AG08396 (cell line): ENCODE data around the gene TBC1D9.

ENCODE experiments used
- DNase-seq: peaks from one replicate; pipeline ENCODE4 v3.0.0; 2012; ENCODE audit warnings: low spot score, mixed read lengths

The TBC1D9 gene

DNA sequence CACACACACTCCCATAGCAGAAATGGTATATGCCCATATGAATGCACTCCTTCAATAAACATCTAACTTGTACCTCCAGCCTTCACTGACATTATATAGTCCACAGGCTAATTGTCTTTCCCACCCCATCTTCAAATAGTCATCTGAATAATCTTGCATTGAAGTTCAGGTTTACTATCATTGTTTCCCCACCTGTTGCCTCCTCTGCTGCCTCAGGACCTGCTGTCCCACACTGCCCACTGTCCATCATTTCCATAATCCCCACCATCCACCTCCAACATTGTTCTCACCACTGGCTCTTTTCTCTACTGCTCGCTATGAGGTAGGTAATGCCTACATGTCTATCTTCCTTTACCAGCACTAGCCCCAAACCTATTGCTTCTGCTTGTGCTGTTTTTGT is 66.1 kb downstream of the TBC1D9 start:
- DNase-seq, result no peak

DNA sequence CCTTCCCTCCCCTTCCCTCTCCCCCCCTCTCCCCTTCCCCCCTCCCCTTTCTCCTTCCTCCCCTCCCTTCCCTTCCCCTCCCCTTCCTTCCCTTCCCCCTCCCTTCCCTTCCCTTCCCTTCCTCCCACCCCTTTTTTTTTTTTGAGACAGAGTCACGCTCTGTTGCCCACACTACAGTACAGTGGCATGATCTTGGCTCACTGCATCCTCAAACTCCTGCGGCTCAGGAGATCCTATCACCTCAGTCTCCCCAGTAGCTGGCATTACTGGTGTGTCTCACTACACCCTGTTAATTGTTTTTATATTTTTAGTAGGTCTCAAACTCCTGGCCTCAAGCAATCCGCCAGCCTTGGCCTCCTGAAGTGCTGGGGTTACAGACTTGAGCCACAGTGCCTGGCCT is 66.6 kb downstream of the TBC1D9 start:
- no peak for DNase-seq

DNA sequence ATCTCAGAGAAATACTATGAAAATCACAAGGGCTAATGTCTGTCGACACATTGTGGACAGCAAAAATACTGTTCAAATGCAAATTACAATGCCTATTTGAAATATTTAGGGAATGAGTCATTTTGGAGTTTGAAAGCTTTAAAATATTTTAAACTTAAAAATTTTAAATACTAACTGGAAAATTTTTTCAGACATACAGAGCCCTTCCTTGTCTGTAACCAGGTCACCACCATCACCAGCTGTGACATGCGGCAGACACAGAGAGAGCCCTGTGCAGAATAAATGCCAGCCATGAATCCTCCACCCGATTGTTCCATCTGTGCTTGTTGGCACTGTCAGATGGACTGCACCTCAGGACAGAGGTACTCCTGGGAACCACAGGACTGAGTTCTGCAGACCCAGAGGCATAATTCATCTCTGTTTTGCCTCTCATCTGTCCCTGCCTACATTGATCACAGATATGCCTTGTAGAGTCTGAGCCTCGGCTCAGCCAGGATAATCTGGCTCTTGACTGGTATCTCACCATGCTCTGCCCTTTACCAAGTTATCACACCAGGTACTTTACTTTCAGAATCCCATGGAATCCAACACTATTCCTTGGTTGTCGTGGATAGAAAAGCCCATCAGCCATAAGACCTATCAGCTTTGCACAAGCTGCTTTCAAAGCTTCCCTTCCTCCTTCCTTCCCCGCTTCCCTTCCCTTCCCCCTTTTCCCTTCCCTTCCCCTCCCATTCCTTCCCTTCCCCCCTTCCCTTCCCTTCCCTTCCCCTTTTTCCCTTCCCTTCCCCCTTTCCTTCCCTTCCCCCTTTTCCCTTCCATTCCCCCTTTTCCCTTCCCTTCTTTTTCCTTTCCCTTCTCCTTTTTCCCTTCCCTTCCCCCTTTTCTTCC is 67.2 kb downstream of the TBC1D9 start:
- no peak for DNase-seq

DNA sequence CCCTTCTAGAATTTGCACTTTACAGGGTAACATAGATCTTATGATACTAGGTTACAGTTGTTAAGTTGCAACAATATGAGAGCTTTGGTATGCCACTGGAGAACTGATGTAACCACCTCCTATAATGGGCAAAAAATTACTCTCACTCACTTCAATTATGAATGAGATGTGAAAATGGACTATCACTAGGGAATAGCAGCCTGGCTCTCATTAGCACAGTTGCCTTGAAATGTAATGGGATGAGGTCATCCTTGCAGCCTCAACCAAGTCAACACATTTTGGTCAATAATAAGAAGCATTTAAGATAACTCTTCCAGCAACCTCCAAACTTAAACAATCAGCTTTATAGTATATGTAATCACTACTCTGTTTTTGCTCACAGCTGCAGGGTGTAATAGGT is 69.4 kb downstream of the TBC1D9 start:
- DNase-seq, result no peak

- no peak for DNase-seq
Observed at GRCh38 chr4:140684314-140684713, 71.9 kb downstream of the TBC1D9 start.

GRCh38 chr4:140681201-140681600 is 75.0 kb downstream of the TBC1D9 start:
- no peak for DNase-seq

DNA sequence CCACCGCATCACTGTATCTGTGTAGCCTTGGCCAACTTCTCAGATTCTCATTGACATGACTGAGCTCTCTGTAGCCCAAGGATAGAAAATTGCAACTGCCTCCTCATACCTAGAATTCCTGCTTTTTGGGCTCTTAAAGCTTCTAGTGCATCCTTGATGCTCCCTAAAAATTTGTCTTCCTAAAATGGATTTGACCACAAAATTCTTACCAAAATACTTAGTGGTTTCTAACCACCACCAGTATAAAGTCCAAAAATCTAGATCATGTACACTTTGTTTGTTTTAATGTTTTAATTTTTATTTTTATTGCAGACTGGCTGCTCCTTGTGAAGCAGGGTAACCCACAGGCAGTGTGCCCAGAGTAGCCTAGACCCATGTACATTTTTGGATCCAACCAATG is 75.5 kb downstream of the TBC1D9 start:
- no peak for DNase-seq

DNA sequence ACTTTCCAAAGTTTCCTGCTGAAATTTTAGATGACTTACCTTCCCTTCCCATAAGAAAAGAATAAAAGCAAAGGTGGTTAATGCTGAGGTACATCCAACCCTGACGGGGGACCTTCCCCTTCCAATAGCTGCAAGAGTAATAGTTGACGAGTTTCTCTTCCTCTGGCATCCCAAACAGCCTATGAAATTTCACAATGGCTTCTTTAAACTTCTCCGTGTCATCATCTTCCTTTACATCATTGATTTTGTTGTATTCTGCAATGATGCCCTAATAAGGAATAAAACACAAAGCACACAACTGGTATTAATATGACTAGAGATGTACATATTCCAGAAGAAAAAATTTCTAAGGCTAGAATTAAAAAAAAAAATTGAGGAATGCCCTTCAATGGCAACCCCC is 76.6 kb downstream of the TBC1D9 start:
- no peak for DNase-seq

- DNase-seq, result no peak
Observed at GRCh38 chr4:140675599-140676231, 80.5 kb downstream of the TBC1D9 start.

- peak; percentile 17 for DNase-seq
Observed at GRCh38 chr4:140673729-140674128, 82.5 kb downstream of the TBC1D9 start.

- no peak for DNase-seq
Observed at GRCh38 chr4:140672416-140672815, 83.8 kb downstream of the TBC1D9 start.

- no peak for DNase-seq
Observed at GRCh38 chr4:140668111-140668510, 88.1 kb downstream of the TBC1D9 start.

DNA sequence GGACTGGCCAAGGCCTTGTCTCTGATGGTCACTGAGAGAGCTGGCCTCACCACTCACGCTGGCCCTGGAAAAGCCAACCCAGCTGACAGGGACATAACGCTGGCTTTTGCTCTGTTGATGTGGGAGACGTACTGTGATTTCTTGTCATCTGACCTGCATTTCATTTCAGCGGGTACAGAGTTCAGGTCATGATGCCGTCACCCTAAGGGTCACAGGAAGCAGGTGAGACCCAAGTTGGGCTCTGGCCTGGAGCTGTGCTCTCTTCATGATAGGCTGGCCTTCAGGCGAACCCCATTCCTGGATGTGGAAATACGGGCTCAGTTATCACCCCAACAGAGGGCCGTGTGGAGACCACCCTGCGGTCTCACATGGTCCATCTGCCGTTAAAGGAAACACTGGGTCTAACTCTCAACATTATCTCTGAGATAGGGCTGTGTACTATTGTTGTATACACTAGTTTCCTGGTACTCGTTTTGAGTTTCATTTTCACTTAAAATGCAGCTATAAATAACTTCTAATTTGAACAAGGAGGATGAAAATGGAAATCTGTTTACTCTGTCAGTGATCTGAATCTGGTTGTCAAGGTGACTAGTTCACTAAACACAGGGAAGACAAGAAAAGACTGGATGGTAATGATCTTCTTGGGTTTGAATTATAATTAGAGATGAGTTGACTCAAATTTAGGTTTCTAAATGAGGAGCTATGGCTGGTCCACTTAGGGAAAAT is 89.1 kb downstream of the TBC1D9 start:
- no peak for DNase-seq

DNA sequence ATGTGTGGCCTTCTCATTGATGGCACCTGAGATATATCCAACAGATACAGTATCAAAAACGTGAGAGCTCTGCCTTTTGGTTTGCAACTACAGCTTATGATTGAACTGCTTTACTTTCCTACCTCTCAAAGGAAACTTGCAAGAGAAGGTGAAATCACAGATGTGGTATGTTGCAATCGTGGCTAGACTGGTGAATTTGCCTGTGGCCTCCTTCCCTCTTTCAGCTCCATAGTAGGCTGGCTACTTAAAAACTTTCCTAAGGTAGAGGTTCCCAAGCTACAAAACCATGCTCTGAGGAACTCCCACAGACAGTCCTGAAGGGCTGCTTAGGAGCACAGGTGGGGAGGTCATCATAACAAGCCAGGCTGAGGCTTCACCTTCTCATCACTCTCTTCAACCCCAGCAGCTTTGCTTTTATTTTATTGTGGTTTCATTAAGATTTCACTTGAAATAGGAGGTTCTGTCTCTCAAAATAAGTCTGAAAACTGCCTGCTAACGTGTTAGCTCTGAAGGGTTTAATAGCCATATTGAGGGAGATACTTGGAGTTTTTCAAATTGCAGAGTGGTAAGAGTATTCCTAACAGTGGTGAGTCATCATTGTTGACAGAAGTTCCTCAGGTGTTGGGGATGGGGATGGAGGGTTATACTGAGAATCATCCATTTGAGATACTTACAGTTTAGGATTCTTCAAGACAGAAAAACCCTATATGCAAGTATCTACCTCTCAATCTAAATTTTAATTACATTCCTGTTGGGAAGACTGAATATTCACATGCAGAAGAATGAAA is 93.9 kb downstream of the TBC1D9 start:
- no peak for DNase-seq

GRCh38 chr4:140661550-140661949 is 94.6 kb downstream of the TBC1D9 start:
- DNase-seq, result no peak

DNA sequence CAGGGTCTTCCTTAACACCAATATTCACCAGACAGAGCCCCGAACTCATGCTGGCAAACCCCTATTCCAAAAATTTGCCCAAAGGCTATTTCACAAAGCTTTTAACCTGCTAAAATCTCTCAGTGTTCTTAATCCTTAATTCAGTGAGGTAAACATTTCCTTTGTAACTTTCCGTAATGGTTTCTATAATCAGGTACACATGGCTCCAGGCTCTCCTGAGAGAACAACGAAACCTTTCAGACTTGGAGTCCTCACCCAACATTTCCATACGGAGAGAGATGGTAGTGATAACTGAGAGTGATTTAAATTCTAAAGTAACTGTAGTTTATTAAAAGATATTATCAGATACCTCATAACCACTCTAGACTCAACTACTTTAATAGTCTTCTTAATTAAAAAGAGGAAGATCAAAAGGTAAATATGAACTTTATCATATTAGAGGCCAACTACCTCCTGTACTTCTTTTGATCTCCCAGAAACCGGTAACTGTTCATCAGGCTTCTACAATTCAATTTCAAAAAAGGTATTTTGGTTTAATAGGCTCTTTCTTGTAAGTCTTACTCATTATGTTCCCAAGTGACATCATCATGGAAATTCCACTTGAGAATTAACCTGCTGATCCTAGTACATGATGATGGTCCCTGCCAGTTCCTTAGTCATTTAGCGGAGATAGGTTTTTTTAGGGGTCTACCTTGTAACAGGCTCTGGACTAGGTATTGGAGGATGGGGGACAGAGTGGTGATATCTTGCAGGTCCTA is 96.1 kb downstream of the TBC1D9 start:
- no peak for DNase-seq

- DNase-seq, result no peak
Observed at GRCh38 chr4:140654495-140654814, 101.7 kb downstream of the TBC1D9 start.

DNA sequence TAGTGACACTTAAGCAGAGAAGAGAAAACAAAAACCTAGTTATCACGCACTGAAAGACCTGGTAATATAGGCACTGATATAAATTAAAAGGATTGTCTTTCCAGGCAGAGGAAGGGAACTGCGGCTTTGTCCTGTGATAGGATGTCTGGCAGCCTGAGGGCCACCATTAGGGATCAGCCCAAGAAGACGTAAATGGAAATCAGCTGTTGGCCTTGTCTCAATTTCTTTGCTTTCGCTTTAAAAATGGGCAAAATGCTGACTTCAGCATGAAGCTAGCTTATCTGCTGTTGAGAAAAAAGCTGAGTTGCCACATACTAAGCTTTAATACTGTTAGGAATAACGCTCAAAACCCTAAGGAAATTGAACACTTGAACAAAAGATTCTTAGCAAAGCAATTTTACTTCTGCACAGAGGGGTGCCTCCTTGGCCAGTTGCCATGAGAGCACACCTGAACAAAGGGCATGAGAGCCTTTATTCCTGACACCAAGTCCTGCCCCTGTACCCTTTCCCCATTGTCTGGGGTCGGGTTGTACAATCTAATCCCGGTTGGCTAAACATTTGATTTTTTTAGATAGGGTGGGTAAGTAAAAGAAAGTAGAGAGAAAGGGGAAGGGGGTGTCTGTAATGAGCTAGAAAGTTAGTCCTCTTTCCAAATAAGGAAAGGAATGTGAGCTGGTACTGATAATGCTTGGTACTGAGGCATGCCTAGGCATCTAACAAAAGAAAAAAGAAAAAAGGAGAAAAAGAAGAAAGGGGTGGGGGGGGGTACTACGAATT is 102.3 kb downstream of the TBC1D9 start:
- peak; percentile 36 for DNase-seq

DNA sequence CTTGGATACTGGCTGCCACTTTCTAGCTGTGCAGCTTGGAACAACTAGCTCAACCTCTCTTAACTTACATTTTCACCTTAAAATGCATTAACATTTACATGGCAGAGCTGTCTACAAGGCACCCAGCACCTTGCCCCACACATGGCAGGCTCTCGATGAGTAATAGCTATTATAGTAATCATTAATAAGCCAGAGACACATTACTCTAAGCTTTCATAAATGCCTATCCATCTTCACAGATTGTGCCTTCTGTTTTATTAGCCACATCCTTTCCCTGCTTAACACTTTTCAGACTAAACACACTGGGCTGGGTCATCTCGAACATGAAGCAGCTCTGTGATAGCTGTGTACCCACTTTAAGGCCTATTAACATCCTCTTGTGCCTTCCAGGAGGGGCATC is 103.6 kb downstream of the TBC1D9 start:
- DNase-seq, result no peak

GRCh38 chr4:140648716-140649308 is 107.4 kb downstream of the TBC1D9 start:
- no peak for DNase-seq
